K562 (cell line): ENCODE measurements around the gene LCN15. TPM values are rescaled to one million over a fixed set of nuclear protein-coding genes. Genes with fewer than 3 reads are reported as not detected.

Source experiments
- ATAC-seq: fragments of 200-7000 bp; cut with Tn5 transposase; 3 replicates; pipeline ENCODE4 v1.9.1; 2020; ENCODE audit warnings: moderate library complexity
- BruUV-seq: library from RNA; stranded (reverse); fragments of 400-500 nt; replicated peaks from 2 replicates; lab custom pipeline; 2021; lab: Mats Ljungman, UMichigan
- CTCF ChIA-PET: fragments of 300-600 bp; formaldehyde crosslinking; extraction: SDS; loops from one replicate; lab custom pipeline; 2021; ENCODE audit warnings: low intra/inter-chr PET ratio; lab: Yijun Ruan, JAX
- POLR2A ChIA-PET: fragments of 300-600, 350-650 bp; sonication (Branson Sonifier 250); formaldehyde crosslinking; extraction: SDS; loops from one replicate; lab custom pipeline; 2021; ENCODE audit warnings: antibody characterized with exemption, inconsistent platforms; lab: Yijun Ruan, JAX
- DNase-seq, 4 experiments: peaks; one replicate each; pipeline versions ENCODE4 v3.0.0 to v3.0.0-alpha.2; 2011 to 2018; ENCODE audit warnings: low spot score in 3 of 4, mixed read lengths in 3 of 4; ENCODE audit errors: extremely low read depth in 1 of 4
- FAIRE-seq: peaks from 2 replicates; lab custom pipeline; 2011; peaks lifted over from hg19 to GRCh38; lab: Jason Lieb, UNC
- H2AFZ ChIP-seq: 2 replicates; pipeline ENCODE4 v1.6.0; 2011; ENCODE audit warnings: low read depth, low read length, control low read depth, inconsistent platforms
- H3K27ac ChIP-seq: fragments of 200-600 bp; 3 replicates; pipeline ENCODE4 v1.8.0; 2011; ENCODE audit warnings: low read depth, mild to moderate bottlenecking, control low read depth, inconsistent platforms, low read length, moderate library complexity, mixed read lengths; ENCODE audit errors: extremely low read depth
- H3K27me3 ChIP-seq, 2 experiments: fragments of 300-600 bp in 1 of 2; 2 replicates in 1 of 2; 3 replicates in 1 of 2; pipeline versions ENCODE4 v1.6.0 to v1.8.0; 2011; ENCODE audit warnings: inconsistent platforms in 2 of 2, low read length in 2 of 2, mild to moderate bottlenecking in 1 of 2, mixed read lengths in 1 of 2, moderate library complexity in 1 of 2; ENCODE audit not compliant: control insufficient read depth in 2 of 2, insufficient read depth in 2 of 2
- H3K36me3 ChIP-seq: fragments of 300-600 bp; 3 replicates; pipeline ENCODE4 v1.8.0; 2011; ENCODE audit warnings: mild to moderate bottlenecking, low read length, inconsistent platforms; ENCODE audit not compliant: control insufficient read depth, insufficient read depth
- H3K4me1 ChIP-seq, 2 experiments: fragments of 200-600 bp in 1 of 2; replicated peaks in 1 of 2; 2 replicates in 1 of 2; 3 replicates in 1 of 2; pipeline versions ENCODE4 v1.5.1 to v1.8.0; 2011; ENCODE audit warnings: inconsistent platforms in 2 of 2, low read length in 2 of 2, mild to moderate bottlenecking in 1 of 2, mixed read lengths in 1 of 2, moderate library complexity in 1 of 2; ENCODE audit not compliant: control insufficient read depth in 2 of 2, insufficient read depth in 2 of 2
- H3K4me2 ChIP-seq: 2 replicates; pipeline ENCODE4 v1.6.1; 2011; ENCODE audit warnings: low read length, control low read depth, inconsistent platforms, mixed read lengths; ENCODE audit not compliant: insufficient read depth
- H3K4me3 ChIP-seq: fragments of 200-600 bp; sonication (generic), shearing (Covaris generic); 2 replicates; pipeline ENCODE4 v1.5.1; 2016; ENCODE audit warnings: control low read depth, inconsistent platforms
- H3K79me2 ChIP-seq: fragments of 200-600 bp; 3 replicates; pipeline ENCODE4 v1.8.0; 2011; ENCODE audit warnings: low read length, inconsistent platforms; ENCODE audit not compliant: control insufficient read depth, insufficient read depth
- H3K9ac ChIP-seq, 2 experiments: 2 replicates each; pipeline versions ENCODE4 v1.6.0 to v1.6.1; 2011; ENCODE audit warnings: low read depth in 2 of 2, low read length in 2 of 2, control low read depth in 1 of 2, inconsistent platforms in 1 of 2, mild to moderate bottlenecking in 1 of 2, mixed read lengths in 1 of 2; ENCODE audit not compliant: insufficient read depth in 1 of 2
- H3K9me1 ChIP-seq: one replicate; pipeline ENCODE4 v1.6.0; 2011; ENCODE audit warnings: inconsistent platforms, mild to moderate bottlenecking, low read length, moderate library complexity; ENCODE audit not compliant: control insufficient read depth, insufficient read depth
- H3K9me3 ChIP-seq: replicated peaks from 2 replicates; pipeline ENCODE4 v1.5.1; 2011; ENCODE audit warnings: low read depth, low read length, inconsistent platforms; ENCODE audit not compliant: control insufficient read depth, insufficient read depth
- H4K20me1 ChIP-seq: replicated peaks from 2 replicates; pipeline ENCODE4 v1.6.1; 2011; ENCODE audit warnings: low read length, inconsistent platforms, mixed read lengths; ENCODE audit not compliant: control insufficient read depth, insufficient read depth
- ADNP ChIP-seq: fragments of 200-800 bp; sonication (Bioruptor generic); IDR thresholded peaks from 2 replicates; pipeline ENCODE4 v1.6.1; 2016; ENCODE audit warnings: missing genetic modification characterization, missing compliant biosample characterization
- CBX5 ChIP-seq: IDR thresholded peaks from 2 replicates; pipeline ENCODE4 v1.6.1; 2014; ENCODE audit warnings: low read depth, borderline replicate concordance
- ETV6 ChIP-seq, 3 experiments: fragments of 150-350 bp in 1 of 3; sonication (generic) in 1 of 3; formaldehyde crosslinking in 1 of 3; IDR thresholded peaks; 2 replicates each; pipeline versions ENCODE4 v1.6.1 to v1.8.0; 2014 to 2022; ENCODE audit warnings: borderline replicate concordance in 2 of 3, low read depth in 2 of 3, antibody characterized with exemption in 1 of 3, low read length in 1 of 3, mild to moderate bottlenecking in 1 of 3, missing genetic modification reagents in 1 of 3
- GABPB2 ChIP-seq: fragments of 250-450 bp; sonication (Bioruptor Pico); conservative IDR thresholded peaks from 2 replicates; pipeline ENCODE4 v1.5.1; 2021; ENCODE audit warnings: mild to moderate bottlenecking
- GATA2 ChIP-seq: sonication (generic); formaldehyde crosslinking; IDR thresholded peaks from 2 replicates; pipeline ENCODE4 v1.4.0; 2020; ENCODE audit warnings: mild to moderate bottlenecking, missing genetic modification reagents
- MCM3 ChIP-seq: fragments of 450-650 bp; IDR thresholded peaks from 2 replicates; pipeline ENCODE4 v1.6.1; 2016
- MIER1 ChIP-seq: fragments of 450-650 bp; IDR thresholded peaks from 2 replicates; pipeline ENCODE4 v1.6.1; 2016; ENCODE audit warnings: antibody characterized with exemption, mild to moderate bottlenecking, low read depth
- PCBP2 ChIP-seq: fragments of 200-400 bp; formaldehyde crosslinking; IDR thresholded peaks from 2 replicates; pipeline ENCODE4 v1.6.1; 2018; ENCODE audit warnings: low read length, low read depth, mild to moderate bottlenecking, moderate library complexity; ENCODE audit not compliant: poor library complexity, severe bottlenecking
- SNIP1 ChIP-seq: fragments of 450-650 bp; IDR thresholded peaks from 2 replicates; pipeline ENCODE4 v1.7.1; 2017; ENCODE audit warnings: low read depth, mild to moderate bottlenecking
- ZNF121 ChIP-seq: sonication (generic); formaldehyde crosslinking; conservative IDR thresholded peaks from 2 replicates; pipeline ENCODE4 v1.8.0; 2022; ENCODE audit warnings: missing genetic modification reagents
- ZNF174 ChIP-seq: fragments of 250-450 bp; sonication (Bioruptor Pico); IDR thresholded peaks from 2 replicates; pipeline ENCODE4 v1.4.0; 2020; ENCODE audit warnings: mild to moderate bottlenecking
- ZNF586 ChIP-seq: fragments of 450-650 bp; formaldehyde crosslinking; conservative IDR thresholded peaks from 2 replicates; pipeline ENCODE4 v1.4.0; 2020; ENCODE audit warnings: mild to moderate bottlenecking, moderate library complexity
- WGBS: fragments of 100-300 bp; shearing (Covaris generic); methylation state at CpG from one replicate; pipeline ENCODE4 v1.1.6; 2016; ENCODE audit warnings: low coverage, mixed read lengths; ENCODE audit not compliant: insufficient coverage; ENCODE audit errors: missing lambda C conversion rate; 5-methylcytosine and 5-hydroxymethylcytosine counted together
- in situ Hi-C: fragments of 300-500 bp; cut with MboI; formaldehyde crosslinking; loops from 4 replicates; pipeline ENCODE4 v1.15.0; 2018; ENCODE audit warnings: inconsistent platforms, mixed read lengths
- intact Hi-C: fragments of 100-400 bp; cut with micrococcal nuclease; formaldehyde crosslinking; loops from 2 replicates; pipeline ENCODE4 v1.14.2; 2022
- polyA plus RNA-seq, 8 experiments: library from polyadenylated mRNA; depleted of rRNA in 4 of 8; stranded (reverse) in 5 of 8; unstranded in 3 of 8; fragments of >200 nt; fragmentation: Nextera tagmentation in 2 of 8; fragmentation: Illumina TruSeq in 1 of 8; extraction: Ambion mirVana in 2 of 8; extraction: Trizol in 1 of 8; gene quantifications; 2 replicates each; pipeline versions ENCODE4 v1.2.1 to v1.2.3, GENCODE V29; 2011 to 2014; ENCODE audit warnings: inconsistent platforms in 1 of 8, missing spikeins in 1 of 8
- total RNA-seq, 7 experiments: library from RNA; depleted of rRNA in 6 of 7; stranded (reverse); fragments of >200 nt in 6 of 7; fragmentation: Illumina TruSeq in 2 of 7; extraction: Trizol in 2 of 7; gene quantifications; 2 replicates each; pipeline versions ENCODE4 v1.2.1 to v1.2.3, GENCODE V29; 2011 to 2021; ENCODE audit warnings: low replicate concordance in 1 of 7
- TF ChIP-seq, protein P1 (sequence below): conservative IDR thresholded peaks from 2 replicates; pipeline ENCODE4 v1.6.1; 2011; ENCODE audit warnings: low read depth, mild to moderate bottlenecking, low read length; ENCODE audit not compliant: control insufficient read depth
- TF ChIP-seq, protein P2 (sequence below): fragments of 250-450 bp; sonication (Bioruptor Pico); IDR thresholded peaks from 2 replicates; pipeline ENCODE4 v1.5.0; 2021; ENCODE audit warnings: mild to moderate bottlenecking, borderline replicate concordance

The LCN15 gene
- total and polyA plus RNA-seq, 9 of the 15 experiments (the other 6 are each of a cell fraction or from before 2014, with no cell fraction given): 0.66 TPM; not detected in 8

DNA sequence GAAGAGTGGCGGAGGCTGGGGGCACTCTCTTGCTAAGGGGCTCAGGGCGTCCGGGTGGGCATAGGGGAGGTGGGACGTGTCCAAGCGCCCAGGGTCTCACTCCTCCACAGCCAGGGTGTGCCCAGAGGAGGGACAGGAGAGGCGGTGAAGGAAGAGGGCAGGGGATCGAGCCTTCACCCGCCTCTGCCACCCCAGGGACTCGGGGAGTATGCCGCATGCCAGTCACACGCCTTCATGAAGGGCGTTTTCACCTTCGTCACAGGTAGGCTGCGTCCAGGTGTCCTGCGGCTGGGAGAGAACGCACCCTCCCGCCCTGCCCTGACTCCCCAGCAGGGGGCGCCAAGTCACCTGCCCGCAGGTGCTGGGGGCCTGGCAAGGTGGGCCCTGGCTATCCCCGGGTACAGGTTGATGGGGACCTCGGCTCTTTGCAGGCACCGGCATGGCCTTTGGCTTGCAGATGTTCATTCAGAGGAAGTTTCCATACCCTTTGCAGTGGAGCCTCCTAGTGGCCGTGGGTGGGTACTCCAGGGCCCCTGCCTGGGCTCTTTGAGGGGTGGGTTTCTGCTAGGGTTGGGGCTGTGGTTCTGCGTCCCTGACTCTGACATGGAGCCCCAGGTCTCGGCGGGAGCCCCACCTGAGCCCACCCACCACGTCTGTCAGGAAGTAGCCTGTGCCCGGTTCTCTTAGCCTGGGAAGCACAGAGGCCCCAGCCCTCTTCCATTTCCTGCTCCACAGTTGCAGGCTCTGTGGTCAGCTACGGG is 27.4 kb upstream of the LCN15 start (continued):
- TF ChIP-seq ZNF174 (CRISPR knock-in tag) (no peak), SNIP1 (no peak), ADNP (no peak), CBX5 (peak; percentile 36; the same call in 1 of the 2 replicates)
- TF ChIP-seq, protein P1, sequence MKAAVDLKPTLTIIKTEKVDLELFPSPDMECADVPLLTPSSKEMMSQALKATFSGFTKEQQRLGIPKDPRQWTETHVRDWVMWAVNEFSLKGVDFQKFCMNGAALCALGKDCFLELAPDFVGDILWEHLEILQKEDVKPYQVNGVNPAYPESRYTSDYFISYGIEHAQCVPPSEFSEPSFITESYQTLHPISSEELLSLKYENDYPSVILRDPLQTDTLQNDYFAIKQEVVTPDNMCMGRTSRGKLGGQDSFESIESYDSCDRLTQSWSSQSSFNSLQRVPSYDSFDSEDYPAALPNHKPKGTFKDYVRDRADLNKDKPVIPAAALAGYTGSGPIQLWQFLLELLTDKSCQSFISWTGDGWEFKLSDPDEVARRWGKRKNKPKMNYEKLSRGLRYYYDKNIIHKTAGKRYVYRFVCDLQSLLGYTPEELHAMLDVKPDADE: 0 out of 2 replicates have a peak, but pooled peaks have one; percentile 51

DNA sequence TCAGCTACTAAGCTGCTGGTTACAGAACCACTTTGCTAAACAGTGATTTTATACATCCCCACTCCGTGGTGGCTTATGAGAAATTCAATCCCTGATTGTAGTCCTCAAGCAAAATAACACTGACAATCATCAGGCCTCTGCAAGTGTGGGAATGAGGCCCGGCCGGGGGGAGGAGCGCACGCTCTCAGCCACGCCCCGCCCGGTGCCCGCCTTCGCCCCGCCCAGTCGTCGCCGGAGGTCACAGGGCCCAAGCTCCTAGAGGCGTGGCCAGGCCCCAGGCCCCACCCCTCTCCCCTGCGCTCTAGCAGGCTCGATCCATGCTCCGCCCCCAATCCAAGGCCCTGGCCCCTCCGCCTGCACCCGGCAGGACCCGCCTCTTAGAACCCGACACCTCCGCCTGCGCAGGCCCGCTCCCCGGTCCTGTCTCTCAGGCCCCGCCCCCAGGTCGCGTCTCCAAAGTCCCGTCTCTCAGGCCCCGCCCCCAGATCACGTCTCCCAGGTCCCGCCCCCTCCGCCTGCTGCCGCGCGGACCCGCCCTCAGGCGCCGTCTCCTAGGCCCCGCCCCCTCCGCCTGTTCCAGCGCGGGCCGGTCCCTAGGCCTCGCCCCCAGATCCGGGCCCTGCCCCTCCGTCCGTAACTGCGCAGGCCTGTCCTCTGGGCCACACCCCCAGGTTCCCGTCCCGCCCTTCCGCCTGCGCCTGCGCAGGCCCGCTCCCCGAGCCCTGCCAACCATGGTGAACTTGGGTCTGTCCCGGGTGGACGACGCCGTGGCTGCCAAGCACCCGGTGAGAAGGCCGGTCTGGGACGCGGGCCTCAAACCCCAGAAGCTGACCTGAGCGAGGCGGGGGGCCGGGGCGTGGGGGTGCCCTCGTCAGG is 26.6 kb upstream of the LCN15 start, which contains the start of gene TMEM141:
Gene TMEM141 (plus strand): TSS at position 705 of the 876 bp plus-strand sequence. CDS start 27 bp downstream, at position 732.
- intact Hi-C loops: loop anchor here (2.0 kb wide), 1 partner anchor 58 kb away; the partner anchor contains the start of gene PHPT1
- TF ChIP-seq, protein P2, sequence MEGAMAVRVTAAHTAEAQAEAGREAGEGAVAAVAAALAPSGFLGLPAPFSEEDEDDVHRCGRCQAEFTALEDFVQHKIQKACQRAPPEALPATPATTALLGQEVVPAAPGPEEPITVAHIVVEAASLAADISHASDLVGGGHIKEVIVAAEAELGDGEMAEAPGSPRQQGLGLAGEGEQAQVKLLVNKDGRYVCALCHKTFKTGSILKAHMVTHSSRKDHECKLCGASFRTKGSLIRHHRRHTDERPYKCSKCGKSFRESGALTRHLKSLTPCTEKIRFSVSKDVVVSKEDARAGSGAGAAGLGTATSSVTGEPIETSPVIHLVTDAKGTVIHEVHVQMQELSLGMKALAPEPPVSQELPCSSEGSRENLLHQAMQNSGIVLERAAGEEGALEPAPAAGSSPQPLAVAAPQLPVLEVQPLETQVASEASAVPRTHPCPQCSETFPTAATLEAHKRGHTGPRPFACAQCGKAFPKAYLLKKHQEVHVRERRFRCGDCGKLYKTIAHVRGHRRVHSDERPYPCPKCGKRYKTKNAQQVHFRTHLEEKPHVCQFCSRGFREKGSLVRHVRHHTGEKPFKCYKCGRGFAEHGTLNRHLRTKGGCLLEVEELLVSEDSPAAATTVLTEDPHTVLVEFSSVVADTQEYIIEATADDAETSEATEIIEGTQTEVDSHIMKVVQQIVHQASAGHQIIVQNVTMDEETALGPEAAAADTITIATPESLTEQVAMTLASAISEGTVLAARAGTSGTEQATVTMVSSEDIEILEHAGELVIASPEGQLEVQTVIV (CRISPR knock-in tag): no peak
- TF ChIP-seq MIER1: no peak
- no peak for TF ChIP-seq GATA2 (CRISPR knock-in tag)
- no peak for TF ChIP-seq PCBP2
- TF ChIP-seq ZNF586 (CRISPR knock-in tag): peak; percentile 17; the same call in 1 of the 2 replicates
- no peak for TF ChIP-seq GABPB2
- no peak; a peak in 1 of 4 replicates for TF ChIP-seq ETV6 (IDR thresholded peaks at IDR 0.05; ENCODE audit: borderline replicate concordance in 1 of 2, low read depth in 2 of 2, low read length in 1 of 2)
- no peak for TF ChIP-seq ETV6 (CRISPR knock-in tag; IDR thresholded peaks at IDR 0.05; ENCODE audit: borderline replicate concordance)
- no peak for TF ChIP-seq ZNF121
- no peak for TF ChIP-seq MCM3

More for the DNA sequence above, 26.6 kb upstream of the LCN15 start, which contains the start of gene TMEM141:
- in situ Hi-C loops: loop anchor here (25.0 kb wide), 1 partner anchor 446 kb away; the partner anchor contains the start of genes CYSRT1, RNF224, SLC34A3 and TUBB4B
- Histone ChIP-seq H3K79me2 (peaks cover 19% of the 10 kb centered on the region), H3K4me1 (peaks cover 57 to 65% of the 10 kb centered on the region in 2 experiments), H3K36me3 (peaks cover 18% of the 10 kb centered on the region; the same call in 1 of the 3 replicates), H3K9me1 (peaks cover 4% of the 10 kb centered on the region), H3K27ac (peak within 1 kb of the TSS; percentile 93), H2AFZ (peak within 1 kb of the TSS; percentile 54; the same call in 1 of the 2 replicates), H3K27me3 (no peaks in the 10 kb centered on the region), H3K9ac (peak within 1 kb of the TSS; percentile 86 to 93), H3K9me3 (no peaks in the 10 kb centered on the region), H3K4me3 (peak within 1 kb of the TSS; percentile 58), H4K20me1 (peaks cover 5% of the 10 kb centered on the region; the same call in 1 of the 2 replicates), H3K4me2 (peak within 1 kb of the TSS; percentile 99)
- peak; percentile 93 to 99 (median 96) for DNase-seq
- ATAC-seq: peak; percentile 91
- under 1% methylated on average over 32 of the region's 70 CpGs for WGBS
- ChIA-PET POLR2A (interaction anchor here (0.5 to 1.0 kb wide), 5 partner anchors 26 to 247 kb away, joined by 3 to 4 read pairs (median 3); no protein-coding TSS in a partner anchor), CTCF (interaction anchor here (1.0 to 1.9 kb wide), 2 partner anchors 25 to 238 kb away, joined by 4 to 7 read pairs; no protein-coding TSS in a partner anchor)
- FAIRE-seq: peak; percentile 76
- BruUV-seq: no TSS peak
